ENCODE measurements around the gene TTC9C. TPM values are rescaled to one million over a fixed set of nuclear protein-coding genes. Genes with fewer than 3 reads are reported as not detected.

Gene TTC9C
- total RNA-seq, 2 donors from 2014 or later: 25.1 to 25.5 TPM

DNA sequence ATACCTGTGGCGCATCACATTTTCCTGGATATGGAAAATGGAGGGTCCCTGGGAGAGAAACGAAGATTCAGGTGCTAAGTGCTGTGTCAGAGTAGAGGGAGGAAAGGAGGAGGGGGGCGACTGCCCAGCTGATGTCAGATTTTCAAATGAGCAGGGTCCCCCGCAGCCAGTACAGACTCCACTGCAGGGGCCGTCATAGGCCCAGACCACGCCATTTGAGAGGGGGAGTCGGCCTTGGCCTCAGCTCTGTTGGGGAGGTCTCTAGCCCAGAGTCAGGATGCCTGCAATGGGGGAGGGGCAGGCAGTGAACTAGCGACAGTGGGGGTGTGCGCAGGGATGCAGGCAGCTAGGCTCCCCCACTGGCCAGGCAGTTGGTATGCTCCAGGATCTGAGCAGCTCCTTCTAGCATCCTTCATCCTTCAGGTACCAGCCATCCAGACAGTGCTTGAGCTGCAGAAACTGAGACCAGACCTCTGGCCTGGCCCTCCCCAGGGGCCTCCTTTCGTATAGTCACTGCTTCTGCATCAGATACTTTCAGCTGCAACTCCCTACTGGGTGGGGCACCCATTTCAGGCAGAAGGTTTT lies 20.9 kb upstream of the TTC9C start, which contains the start of the genes BSCL2 and GNG3:
Gene BSCL2 (minus strand): TSS at position 148 of the 585 bp plus-strand sequence. CDS start 229 bp downstream, outside the sequence.
Gene GNG3 (plus strand): TSS at position 400 of the 585 bp plus-strand sequence. CDS start 620 bp downstream, outside the sequence.
- peak within 1 kb of the TSS; percentile 94 to 96 for H3K27ac ChIP-seq
- WGBS: 89% methylated on average over 9 of the region's 10 CpGs
- no peak for DNase-seq (ENCODE audit: low spot score)

DNA sequence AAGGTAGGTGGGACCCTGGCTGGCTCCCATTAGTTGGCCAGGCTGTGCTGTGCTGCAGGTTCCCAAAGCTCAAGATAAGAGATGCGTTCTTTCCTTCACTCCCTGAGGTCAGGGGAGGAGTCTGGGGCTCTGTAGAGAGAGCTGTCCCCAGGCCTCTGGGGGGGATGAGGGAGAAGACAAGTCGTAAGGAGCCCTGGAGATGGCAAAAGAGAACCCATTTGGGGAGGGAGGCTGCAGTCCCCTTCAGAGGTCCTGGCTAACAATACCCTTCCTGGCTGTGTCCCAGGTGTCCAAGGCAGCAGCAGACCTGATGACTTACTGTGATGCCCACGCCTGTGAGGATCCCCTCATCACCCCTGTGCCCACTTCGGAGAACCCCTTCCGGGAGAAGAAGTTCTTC lies 19.9 kb upstream of the TTC9C start:
- TF ChIP-seq POLR2AphosphoS5 (IDR thresholded peaks at IDR 0.05): no peak
- TF ChIP-seq, protein P1, sequence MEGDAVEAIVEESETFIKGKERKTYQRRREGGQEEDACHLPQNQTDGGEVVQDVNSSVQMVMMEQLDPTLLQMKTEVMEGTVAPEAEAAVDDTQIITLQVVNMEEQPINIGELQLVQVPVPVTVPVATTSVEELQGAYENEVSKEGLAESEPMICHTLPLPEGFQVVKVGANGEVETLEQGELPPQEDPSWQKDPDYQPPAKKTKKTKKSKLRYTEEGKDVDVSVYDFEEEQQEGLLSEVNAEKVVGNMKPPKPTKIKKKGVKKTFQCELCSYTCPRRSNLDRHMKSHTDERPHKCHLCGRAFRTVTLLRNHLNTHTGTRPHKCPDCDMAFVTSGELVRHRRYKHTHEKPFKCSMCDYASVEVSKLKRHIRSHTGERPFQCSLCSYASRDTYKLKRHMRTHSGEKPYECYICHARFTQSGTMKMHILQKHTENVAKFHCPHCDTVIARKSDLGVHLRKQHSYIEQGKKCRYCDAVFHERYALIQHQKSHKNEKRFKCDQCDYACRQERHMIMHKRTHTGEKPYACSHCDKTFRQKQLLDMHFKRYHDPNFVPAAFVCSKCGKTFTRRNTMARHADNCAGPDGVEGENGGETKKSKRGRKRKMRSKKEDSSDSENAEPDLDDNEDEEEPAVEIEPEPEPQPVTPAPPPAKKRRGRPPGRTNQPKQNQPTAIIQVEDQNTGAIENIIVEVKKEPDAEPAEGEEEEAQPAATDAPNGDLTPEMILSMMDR (IDR thresholded peaks at IDR 0.05): no peak
- TF ChIP-seq POLR2A (IDR thresholded peaks at IDR 0.05): no peak
- H3K27ac ChIP-seq: peak overlapping the region; percentile 94 to 96
- intact Hi-C loops (cut with DNase I): loop anchor here (5.0 kb wide), 1 partner anchor 106 kb away; the partner anchor contains the start of gene MTA2
- H3K9me3 ChIP-seq: no peaks in the 10 kb centered on the region
- H3K4me3 ChIP-seq: peak overlapping the region; percentile 35 to 50
- H3K27me3 ChIP-seq (replicated peaks; ENCODE audit: insufficient read depth): no peaks in the 10 kb centered on the region
- DNase-seq (ENCODE audit: low spot score): no peak
- H3K4me1 ChIP-seq (replicated peaks): peaks cover 14% of the 10 kb centered on the region
- H3K36me3 ChIP-seq: no peaks in the 10 kb centered on the region
- 47% methylated on average over 5 of the region's 5 CpGs for WGBS

More for the DNA sequence above, 20.9 kb upstream of the TTC9C start, which contains the start of the genes BSCL2 and GNG3:
- no peaks in the 10 kb centered on the region for H3K36me3 ChIP-seq
- no peaks in the 10 kb centered on the region for H3K9me3 ChIP-seq
- no peak for TF ChIP-seq POLR2AphosphoS5 (IDR thresholded peaks at IDR 0.05)
- TF ChIP-seq, protein P1 (IDR thresholded peaks at IDR 0.05): no peak
- no peak for TF ChIP-seq POLR2A (IDR thresholded peaks at IDR 0.05)
- peaks cover 14% of the 10 kb centered on the region for H3K4me1 ChIP-seq (replicated peaks)
- H3K4me3 ChIP-seq: peak within 1 kb of the TSS; percentile 65 to 68
- intact Hi-C loops (cut with DNase I): loop anchor here (5.0 kb wide), 1 partner anchor 105 kb away; the partner anchor contains the start of gene MTA2
- H3K27me3 ChIP-seq (replicated peaks; ENCODE audit: insufficient read depth): no peaks in the 10 kb centered on the region

DNA sequence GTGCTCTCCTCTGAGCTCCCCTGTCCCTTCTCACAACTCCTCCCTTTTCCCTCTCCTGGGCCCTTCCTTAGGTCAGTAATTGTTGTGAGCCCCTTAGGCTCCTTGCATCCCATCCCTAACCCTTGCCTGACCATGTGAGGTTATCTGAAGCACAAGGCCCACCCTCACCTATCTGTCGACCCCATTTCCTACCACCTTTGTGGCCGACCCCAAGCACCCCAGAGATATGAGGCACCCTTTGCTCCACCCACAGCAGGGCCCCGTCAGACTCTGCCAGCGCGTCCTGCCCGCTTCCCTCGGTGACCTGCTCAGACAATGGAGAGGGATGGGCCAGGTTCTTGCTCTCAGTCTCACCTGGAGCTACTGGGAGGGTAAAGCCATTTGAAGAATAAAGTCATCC lies 19.5 kb upstream of the TTC9C start:
- peak overlapping the region; percentile 35 to 50 for H3K4me3 ChIP-seq
- peaks cover 14% of the 10 kb centered on the region for H3K4me1 ChIP-seq (replicated peaks)
- H3K36me3 ChIP-seq: peaks cover 0 to 2% of the 10 kb centered on the region in 2 donors
- DNase-seq (ENCODE audit: low spot score): peak; percentile 19
- no peak for TF ChIP-seq POLR2A (IDR thresholded peaks at IDR 0.05)
- TF ChIP-seq, protein P1 (IDR thresholded peaks at IDR 0.05): no peak
- H3K27ac ChIP-seq: peak overlapping the region; percentile 94 to 96
- intact Hi-C loops (cut with DNase I): loop anchor here (5.0 kb wide), 1 partner anchor 106 kb away; the partner anchor contains the start of gene MTA2
- WGBS: 3% methylated on average over 7 of the region's 7 CpGs
- no peaks in the 10 kb centered on the region for H3K27me3 ChIP-seq (replicated peaks; ENCODE audit: insufficient read depth)
- no peaks in the 10 kb centered on the region for H3K9me3 ChIP-seq

DNA sequence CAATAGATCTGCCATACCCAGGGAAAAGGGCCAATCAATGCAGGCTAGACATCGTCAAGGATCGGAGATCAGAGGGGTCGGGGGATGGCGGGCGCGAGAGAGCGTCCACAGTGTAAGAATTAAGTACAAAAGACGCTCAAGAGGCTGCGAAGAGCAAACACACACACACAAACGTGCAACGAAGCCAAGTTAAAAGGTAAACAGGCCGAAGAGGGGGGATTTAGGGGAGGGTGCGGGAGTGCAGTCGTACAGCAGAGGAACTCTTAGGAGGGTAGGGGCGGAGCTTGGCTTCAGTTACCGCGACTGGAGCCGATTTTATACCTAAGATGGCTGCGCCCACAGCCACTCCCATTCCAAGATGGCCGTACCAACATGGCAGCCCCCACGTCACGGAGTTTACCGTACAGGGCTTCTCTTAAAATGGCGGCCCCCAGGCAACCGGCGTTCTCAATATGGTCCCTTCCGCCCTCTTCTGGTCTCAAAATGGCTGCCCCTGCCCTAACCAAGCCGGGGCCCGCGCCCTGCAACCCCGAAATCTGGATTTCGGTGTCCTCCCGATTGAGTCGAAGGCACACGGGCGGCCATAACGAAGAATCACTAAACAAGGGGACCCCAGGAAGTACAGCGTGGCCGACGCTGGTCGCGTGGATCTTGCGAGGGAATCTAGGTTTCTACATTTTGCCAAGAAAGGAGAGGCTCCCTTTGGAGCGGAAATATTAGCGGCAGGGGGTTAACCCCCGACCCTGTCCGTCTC lies 18.9 kb upstream of the TTC9C start:
- WGBS: 2% methylated on average over 47 of the region's 47 CpGs
- peaks cover 14% of the 10 kb centered on the region for H3K4me1 ChIP-seq (replicated peaks)
- H3K27ac ChIP-seq: peak overlapping the region; percentile 94 to 96
- peak; percentile 97 for TF ChIP-seq POLR2AphosphoS5 (IDR thresholded peaks at IDR 0.05)
- TF ChIP-seq, protein P1 (IDR thresholded peaks at IDR 0.05): peak in 3 of 4 experiments; percentile 21 to 30 (median 23)
- peak; percentile 73 for TF ChIP-seq POLR2A (IDR thresholded peaks at IDR 0.05)
- H3K36me3 ChIP-seq: peaks cover 0 to 8% of the 10 kb centered on the region in 2 donors
- H3K9me3 ChIP-seq: no peaks in the 10 kb centered on the region
- DNase-seq (ENCODE audit: low spot score): peak; percentile 97
- H3K27me3 ChIP-seq (replicated peaks; ENCODE audit: insufficient read depth): no peaks in the 10 kb centered on the region
- H3K4me3 ChIP-seq: peak overlapping the region; percentile 35 to 50
- intact Hi-C loops (cut with DNase I): loop anchor here (5.0 kb wide), 1 partner anchor 107 kb away; the partner anchor contains the start of gene MTA2

Data from prostate gland (tissue), 2 donors.